CD4-positive, CD25-positive, alpha-beta regulatory T cell (primary cell): ENCODE measurements around the gene DNM1. TPM values are rescaled to one million over a fixed set of nuclear protein-coding genes. Genes with fewer than 3 reads are reported as not detected.

Experiments
- ATAC-seq, 2 donors: fragments of 150-1000 bp; cut with Tn5 transposase; one replicate each; pipeline ENCODE4 v1.10.0; 2021; ENCODE audit warnings: low read depth in 2 of 2, moderate number of reproducible peaks in 2 of 2, moderate library complexity in 1 of 2
- DNase-seq, 3 donors: peaks; one replicate each; pipeline versions ENCODE4 v3.0.0 to v3.0.0-alpha.2; 2012 to 2022; ENCODE audit warnings: mixed read lengths in 1 of 3
- H3K27ac ChIP-seq: one replicate; pipeline ENCODE4 v1.7.0; 2013; ENCODE audit warnings: mild to moderate bottlenecking, low read length; ENCODE audit not compliant: insufficient read depth, poor library complexity, severe bottlenecking
- H3K27me3 ChIP-seq: one replicate; pipeline ENCODE4 v1.7.0; 2013; ENCODE audit warnings: low read length; ENCODE audit not compliant: control insufficient read depth, insufficient read depth
- H3K36me3 ChIP-seq: one replicate; pipeline ENCODE4 v1.7.0; 2013; ENCODE audit warnings: mild to moderate bottlenecking, low read length, moderate library complexity; ENCODE audit not compliant: control insufficient read depth, insufficient read depth
- H3K4me1 ChIP-seq: 2 replicates; pipeline ENCODE4 v1.7.0; 2013; ENCODE audit warnings: mild to moderate bottlenecking, low read length; ENCODE audit not compliant: insufficient read depth, control insufficient read depth, poor library complexity, severe bottlenecking
- H3K4me3 ChIP-seq: one replicate; pipeline ENCODE4 v1.7.0; 2013; ENCODE audit warnings: low read depth, mild to moderate bottlenecking, low read length, moderate library complexity
- H3K9me3 ChIP-seq, 2 experiments: 1 replicate in 1 of 2; 2 replicates in 1 of 2; pipeline ENCODE4 v1.7.0; 2013; ENCODE audit warnings: low read length in 2 of 2, mild to moderate bottlenecking in 1 of 2, moderate library complexity in 1 of 2; ENCODE audit not compliant: control insufficient read depth in 2 of 2
- H3K27ac Mint-ChIP-seq, 3 donors: one replicate each; pipeline ENCODE4 v1.8.0; 2020 to 2022; ENCODE audit warnings: mild to moderate bottlenecking in 3 of 3, mixed read lengths in 3 of 3, moderate library complexity in 2 of 3
- H3K27me3 Mint-ChIP-seq: one replicate; pipeline ENCODE4 v1.8.0; 2022; ENCODE audit warnings: mild to moderate bottlenecking, mixed read lengths
- H3K36me3 Mint-ChIP-seq: one replicate; pipeline ENCODE4 v1.8.0; 2020; ENCODE audit warnings: mixed read lengths
- H3K4me1 Mint-ChIP-seq, 4 donors: one replicate each; pipeline ENCODE4 v1.8.0; 2020 to 2022; ENCODE audit warnings: mixed read lengths in 4 of 4, mild to moderate bottlenecking in 1 of 4
- H3K4me3 Mint-ChIP-seq, 4 donors: one replicate each; pipeline ENCODE4 v1.8.0; 2020 to 2022; ENCODE audit warnings: mild to moderate bottlenecking in 4 of 4, mixed read lengths in 4 of 4, moderate library complexity in 3 of 4
- H3K9me3 Mint-ChIP-seq, 7 donors: one replicate each; pipeline ENCODE4 v1.8.0; 2020 to 2022; ENCODE audit warnings: mixed read lengths in 7 of 7, mild to moderate bottlenecking in 3 of 7, moderate library complexity in 2 of 7
- polyA plus RNA-seq, 4 donors: library from polyadenylated mRNA; unstranded; fragments of 300-500 nt; fragmentation: Illumina TruSeq; gene quantifications; one replicate each; pipeline ENCODE4 v1.2.3, GENCODE V29; 2021
- total RNA-seq: library from RNA; stranded (reverse); gene quantifications from one replicate; pipeline ENCODE4 v1.2.3, GENCODE V29; 2022

Gene DNM1
- total and polyA plus RNA-seq, 5 donors from 2014 or later, result 1.5 TPM; not detected in 4

DNA sequence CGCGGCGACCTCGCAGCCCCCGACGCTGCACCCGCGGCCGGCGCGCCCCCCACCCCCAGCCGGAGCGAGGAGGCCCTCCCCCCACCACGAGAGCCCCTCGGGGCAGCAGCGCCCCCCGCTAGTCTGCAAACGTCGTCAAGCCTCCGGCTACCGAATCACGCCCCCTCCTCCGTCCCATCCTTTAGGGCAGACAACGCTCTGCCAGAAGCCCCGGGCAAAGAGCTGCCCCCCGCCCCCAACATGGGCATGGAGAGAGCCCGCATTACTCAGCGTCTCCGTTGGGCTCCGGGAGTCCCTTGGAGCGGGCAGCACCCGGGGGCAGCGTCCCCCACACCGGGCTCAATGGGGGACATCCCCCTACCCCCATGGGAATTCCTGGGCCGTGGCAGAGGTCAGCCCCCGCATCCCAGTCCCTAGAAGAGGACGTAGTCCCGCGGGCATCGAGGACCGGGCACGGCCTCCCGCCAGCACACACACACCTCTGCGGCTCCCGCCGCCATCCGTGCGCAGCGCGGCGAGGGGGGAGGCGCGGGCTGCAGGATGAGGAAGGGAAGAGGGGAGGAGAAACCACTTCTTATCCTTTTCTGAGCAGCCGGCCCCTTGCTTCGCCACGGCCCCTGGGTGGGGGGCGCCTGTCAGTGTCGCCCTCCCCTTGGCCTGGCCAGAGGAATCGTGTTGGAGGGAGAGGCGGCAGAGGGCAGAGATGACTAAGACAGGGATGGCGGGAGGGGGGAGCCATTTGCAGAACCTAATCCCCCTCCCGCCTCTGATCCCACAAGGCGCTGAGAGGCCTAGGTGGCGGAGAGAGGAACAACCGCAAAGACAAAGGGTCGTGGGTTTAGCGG is 750 bp downstream of the DNM1 start:
- ATAC-seq (no peak), DNase-seq (peak in 1 of 3 donors; percentile 12)
- H3K4me3 Mint-ChIP-seq, result peak overlapping the region; percentile 22 to 86 (median 68)
- peaks cover 16% of the 10 kb centered on the region for H3K4me1 ChIP-seq
- no peak overlapping the region for H3K4me3 ChIP-seq
- no peaks in the 10 kb centered on the region for H3K36me3 Mint-ChIP-seq
- H3K9me3 Mint-ChIP-seq, result no peaks in the 10 kb centered on the region
- peaks cover 2 to 17% (median 6%) of the 10 kb centered on the region in 4 donors for H3K4me1 Mint-ChIP-seq
- no peaks in the 10 kb centered on the region for H3K9me3 ChIP-seq
- no peak overlapping the region for H3K27ac ChIP-seq
- peaks cover 38% of the 10 kb centered on the region for H3K27me3 Mint-ChIP-seq
- H3K27me3 ChIP-seq, result peaks cover 2% of the 10 kb centered on the region
- no peaks in the 10 kb centered on the region for H3K36me3 ChIP-seq
- peak overlapping the region in 1 of 3 donors; percentile 79 for H3K27ac Mint-ChIP-seq

DNA sequence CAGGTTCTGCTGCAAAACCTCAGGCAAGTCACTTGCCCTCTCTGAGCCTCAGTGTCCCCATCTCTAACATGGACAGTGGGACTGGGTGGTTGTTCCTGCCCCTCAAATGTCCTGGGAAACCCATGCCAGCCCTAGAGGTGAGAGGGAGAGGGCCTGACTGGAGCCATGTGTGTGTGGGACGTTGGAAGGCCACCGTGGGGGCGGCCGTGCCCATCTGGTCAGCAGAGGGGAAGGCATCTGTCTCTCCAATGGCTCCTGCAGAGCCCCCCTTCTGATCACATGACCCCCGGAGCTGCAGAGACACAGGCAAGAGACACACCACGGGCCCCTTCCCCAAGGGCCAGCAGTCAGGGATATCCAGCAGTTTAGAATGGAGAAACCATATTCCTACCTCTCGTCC is 1.7 kb downstream of the DNM1 start:
- H3K4me3 ChIP-seq, result no peak overlapping the region
- no peak overlapping the region for H3K27ac ChIP-seq

GRCh38 chr9:128205296-128205944 is 2.2 kb downstream of the DNM1 start:
- no peaks in the 10 kb centered on the region for H3K36me3 ChIP-seq
- H3K27me3 Mint-ChIP-seq, result peaks cover 44% of the 10 kb centered on the region
- peak overlapping the region in 1 of 4 donors; percentile 30 for H3K4me3 Mint-ChIP-seq
- H3K27me3 ChIP-seq, result peaks cover 2% of the 10 kb centered on the region
- H3K27ac ChIP-seq, result no peak overlapping the region
- peaks cover 16% of the 10 kb centered on the region for H3K4me1 ChIP-seq
- H3K36me3 Mint-ChIP-seq, result no peaks in the 10 kb centered on the region
- H3K27ac Mint-ChIP-seq, result no peak overlapping the region
- H3K4me1 Mint-ChIP-seq, result peaks cover 2 to 17% (median 6%) of the 10 kb centered on the region in 4 donors
- no peak for DNase-seq
- H3K4me3 ChIP-seq, result no peak overlapping the region
- no peaks in the 10 kb centered on the region for H3K9me3 Mint-ChIP-seq
- ATAC-seq, result no peak
- H3K9me3 ChIP-seq, result no peaks in the 10 kb centered on the region

More for the DNA sequence above, 1.7 kb downstream of the DNM1 start:
- ATAC-seq (no peak), DNase-seq (no peak)
- Histone ChIP-seq H3K9me3 (no peaks in the 10 kb centered on the region), H3K36me3 (no peaks in the 10 kb centered on the region), H3K4me1 (peaks cover 16% of the 10 kb centered on the region), H3K27me3 (peaks cover 2% of the 10 kb centered on the region)
- peaks cover 2 to 17% (median 6%) of the 10 kb centered on the region in 4 donors for H3K4me1 Mint-ChIP-seq
- no peaks in the 10 kb centered on the region for H3K36me3 Mint-ChIP-seq
- peaks cover 44% of the 10 kb centered on the region for H3K27me3 Mint-ChIP-seq
- H3K9me3 Mint-ChIP-seq, result no peaks in the 10 kb centered on the region
- H3K4me3 Mint-ChIP-seq, result peak overlapping the region in 2 of 4 donors; percentile 44 to 86
- H3K27ac Mint-ChIP-seq, result no peak overlapping the region

DNA sequence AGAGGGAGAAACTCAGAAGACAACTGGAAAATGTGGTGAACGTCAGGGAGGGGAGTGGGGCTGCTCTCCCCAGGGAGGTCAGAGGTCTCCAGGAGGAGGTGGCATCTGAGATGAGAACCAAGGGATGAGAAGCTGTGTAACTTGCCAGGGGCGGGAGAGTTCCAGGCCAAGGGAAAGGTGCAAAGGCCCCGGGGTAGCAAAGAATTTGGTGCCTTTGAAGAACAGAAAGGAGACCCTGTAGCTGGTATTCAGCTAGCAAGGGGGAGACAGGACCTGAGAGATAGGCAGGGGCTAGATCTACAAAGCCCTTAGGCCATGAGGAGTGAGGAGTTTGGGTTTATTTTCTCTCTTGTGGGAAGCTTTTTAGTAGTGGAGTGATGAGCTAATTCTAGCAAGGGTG is 3.3 kb downstream of the DNM1 start:
- Histone ChIP-seq H3K27me3 (peaks cover 2% of the 10 kb centered on the region), H3K4me3 (no peak overlapping the region), H3K27ac (no peak overlapping the region), H3K4me1 (peaks cover 16% of the 10 kb centered on the region), H3K36me3 (no peaks in the 10 kb centered on the region), H3K9me3 (no peaks in the 10 kb centered on the region)
- Mint-ChIP-seq H3K4me3 (peak overlapping the region in 1 of 4 donors; percentile 30), H3K36me3 (no peaks in the 10 kb centered on the region), H3K27ac (no peak overlapping the region), H3K9me3 (no peaks in the 10 kb centered on the region), H3K4me1 (peaks cover 2 to 17% (median 6%) of the 10 kb centered on the region in 4 donors), H3K27me3 (peaks cover 52% of the 10 kb centered on the region)
- DNase-seq (no peak), ATAC-seq (no peak)

GRCh38 chr9:128206916-128207910 is 4.0 kb downstream of the DNM1 start:
- H3K27me3 Mint-ChIP-seq, result peaks cover 60% of the 10 kb centered on the region
- H3K4me1 Mint-ChIP-seq, result peaks cover 2 to 17% (median 6%) of the 10 kb centered on the region in 4 donors
- H3K9me3 Mint-ChIP-seq, result no peaks in the 10 kb centered on the region
- Histone ChIP-seq H3K9me3 (no peaks in the 10 kb centered on the region), H3K4me1 (peaks cover 16% of the 10 kb centered on the region), H3K27ac (no peak overlapping the region), H3K4me3 (no peak overlapping the region), H3K36me3 (no peaks in the 10 kb centered on the region), H3K27me3 (peaks cover 2% of the 10 kb centered on the region)
- DNase-seq, result no peak
- H3K27ac Mint-ChIP-seq, result no peak overlapping the region
- H3K4me3 Mint-ChIP-seq, result peak overlapping the region in 1 of 4 donors; percentile 30
- no peak for ATAC-seq
- no peaks in the 10 kb centered on the region for H3K36me3 Mint-ChIP-seq

GRCh38 chr9:128208386-128208785 is 5.2 kb downstream of the DNM1 start:
- peaks cover 0 to 12% (median 0%) of the 10 kb centered on the region in 4 donors for H3K4me1 Mint-ChIP-seq
- H3K27me3 Mint-ChIP-seq, result peaks cover 58% of the 10 kb centered on the region
- Histone ChIP-seq H3K4me1 (peaks cover 11% of the 10 kb centered on the region), H3K27me3 (peaks cover 2% of the 10 kb centered on the region), H3K27ac (no peak overlapping the region), H3K9me3 (no peaks in the 10 kb centered on the region), H3K4me3 (no peak overlapping the region), H3K36me3 (no peaks in the 10 kb centered on the region)
- no peak overlapping the region for H3K27ac Mint-ChIP-seq
- ATAC-seq (no peak), DNase-seq (no peak)
- no peaks in the 10 kb centered on the region for H3K36me3 Mint-ChIP-seq
- H3K9me3 Mint-ChIP-seq, result no peaks in the 10 kb centered on the region
- no peak overlapping the region for H3K4me3 Mint-ChIP-seq

DNA sequence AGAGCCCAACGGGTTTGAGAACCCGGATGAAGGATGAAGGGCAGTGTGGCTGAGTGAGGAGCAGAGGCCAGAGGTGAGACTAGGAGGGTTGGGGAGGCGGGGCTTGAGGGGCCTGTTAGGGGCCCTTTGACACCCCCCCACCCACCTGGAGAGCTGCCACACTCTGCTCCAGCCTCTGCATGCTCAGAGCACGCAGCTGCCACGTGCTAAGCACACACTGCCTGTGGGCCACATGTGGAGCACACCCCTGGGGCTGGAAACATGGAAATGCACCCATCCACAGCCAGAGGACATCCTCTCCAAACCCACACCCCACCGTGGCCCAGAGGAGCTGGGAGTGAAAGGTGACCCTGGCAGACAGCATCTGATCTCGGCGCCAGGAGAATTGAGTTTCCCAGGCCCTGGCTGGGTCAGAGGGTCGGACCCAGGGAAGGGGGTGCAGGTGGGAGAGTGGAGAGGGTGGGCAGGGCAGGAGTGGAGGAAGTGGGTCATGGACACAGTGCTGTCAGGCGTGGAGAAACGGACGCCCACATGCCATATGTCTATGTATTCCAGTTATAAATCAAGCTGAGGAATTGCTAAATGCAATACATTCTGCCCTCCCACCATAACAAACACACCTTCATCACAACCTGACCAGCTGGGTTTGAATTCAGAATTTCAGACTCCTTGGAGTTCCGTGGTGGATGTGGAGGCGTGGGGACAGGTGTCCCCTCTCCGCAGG is 5.9 kb downstream of the DNM1 start:
- no peaks in the 10 kb centered on the region for H3K36me3 ChIP-seq
- Mint-ChIP-seq H3K9me3 (no peaks in the 10 kb centered on the region), H3K27ac (no peak overlapping the region), H3K27me3 (peaks cover 56% of the 10 kb centered on the region), H3K4me1 (peaks cover 0 to 8% (median 0%) of the 10 kb centered on the region in 4 donors), H3K36me3 (no peaks in the 10 kb centered on the region), H3K4me3 (no peak overlapping the region)
- H3K27ac ChIP-seq, result no peak overlapping the region
- H3K9me3 ChIP-seq, result no peaks in the 10 kb centered on the region
- no peak for DNase-seq
- H3K4me1 ChIP-seq, result peaks cover 3% of the 10 kb centered on the region
- no peak overlapping the region for H3K4me3 ChIP-seq
- no peak for ATAC-seq
- H3K27me3 ChIP-seq, result peaks cover 2% of the 10 kb centered on the region
